Measurements from ENCODE around the gene HACD1. TPM values are rescaled to one million over a fixed set of nuclear protein-coding genes. Genes with fewer than 3 reads are reported as not detected.

The HACD1 gene
- total and polyA plus RNA-seq, 8 donors: 0.46 to 8.2 (median 3.7) TPM

- intact Hi-C loops (cut with DNase I): no loop called here
- H3K27me3 ChIP-seq: no peaks in the 10 kb centered on the region
- H3K36me3 ChIP-seq: no peaks in the 10 kb centered on the region
- peaks cover 0 to 12% (median 0%) of the 10 kb centered on the region in 3 donors for H3K4me1 ChIP-seq
- ATAC-seq: no peak
- no peak overlapping the region for H3K4me3 ChIP-seq
- H3K9me3 ChIP-seq: no peaks in the 10 kb centered on the region
- no peak for DNase-seq
- TF ChIP-seq, protein P1, sequence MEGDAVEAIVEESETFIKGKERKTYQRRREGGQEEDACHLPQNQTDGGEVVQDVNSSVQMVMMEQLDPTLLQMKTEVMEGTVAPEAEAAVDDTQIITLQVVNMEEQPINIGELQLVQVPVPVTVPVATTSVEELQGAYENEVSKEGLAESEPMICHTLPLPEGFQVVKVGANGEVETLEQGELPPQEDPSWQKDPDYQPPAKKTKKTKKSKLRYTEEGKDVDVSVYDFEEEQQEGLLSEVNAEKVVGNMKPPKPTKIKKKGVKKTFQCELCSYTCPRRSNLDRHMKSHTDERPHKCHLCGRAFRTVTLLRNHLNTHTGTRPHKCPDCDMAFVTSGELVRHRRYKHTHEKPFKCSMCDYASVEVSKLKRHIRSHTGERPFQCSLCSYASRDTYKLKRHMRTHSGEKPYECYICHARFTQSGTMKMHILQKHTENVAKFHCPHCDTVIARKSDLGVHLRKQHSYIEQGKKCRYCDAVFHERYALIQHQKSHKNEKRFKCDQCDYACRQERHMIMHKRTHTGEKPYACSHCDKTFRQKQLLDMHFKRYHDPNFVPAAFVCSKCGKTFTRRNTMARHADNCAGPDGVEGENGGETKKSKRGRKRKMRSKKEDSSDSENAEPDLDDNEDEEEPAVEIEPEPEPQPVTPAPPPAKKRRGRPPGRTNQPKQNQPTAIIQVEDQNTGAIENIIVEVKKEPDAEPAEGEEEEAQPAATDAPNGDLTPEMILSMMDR (IDR thresholded peaks at IDR 0.05): no peak
- 96 to 100% methylated on average over 3 of the region's 3 CpGs for WGBS, 2 donors
- FAIRE-seq: no peak
- H3K27ac ChIP-seq: no peak overlapping the region
These were observed 37.8 kb upstream of the HACD1 start for GRCh38 chr10:17655009-17655408.

DNA sequence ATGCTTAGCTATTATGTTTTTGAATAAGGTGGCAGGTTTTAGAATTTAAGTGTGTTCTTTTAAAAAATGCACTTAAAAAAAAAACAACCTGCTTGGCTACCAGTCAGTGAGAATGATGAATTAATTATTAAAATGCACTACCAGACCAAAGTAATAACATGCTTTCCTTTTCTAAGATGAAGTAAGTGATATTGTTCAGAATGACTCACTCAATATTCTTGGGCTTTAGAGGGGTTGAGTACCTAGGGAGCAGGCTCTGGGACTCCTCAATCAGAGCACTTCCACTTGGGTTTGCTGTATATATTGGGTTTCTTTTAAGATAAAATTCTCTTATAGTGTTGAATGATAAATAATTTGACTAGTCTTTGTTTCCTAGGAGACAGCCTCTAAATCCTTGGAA, 35.4 kb upstream of the HACD1 start:
- Histone ChIP-seq H3K27me3 (no peaks in the 10 kb centered on the region), H3K9me3 (no peaks in the 10 kb centered on the region), H3K36me3 (no peaks in the 10 kb centered on the region), H3K4me1 (peaks cover 0 to 10% (median 2%) of the 10 kb centered on the region in 3 donors), H3K27ac (no peak overlapping the region), H3K4me3 (no peak overlapping the region)
- intact Hi-C loops (cut with DNase I): no loop called here
- ATAC-seq (no peak), FAIRE-seq (no peak), DNase-seq (no peak)
- TF ChIP-seq, protein P1 (IDR thresholded peaks at IDR 0.05): no peak

DNA sequence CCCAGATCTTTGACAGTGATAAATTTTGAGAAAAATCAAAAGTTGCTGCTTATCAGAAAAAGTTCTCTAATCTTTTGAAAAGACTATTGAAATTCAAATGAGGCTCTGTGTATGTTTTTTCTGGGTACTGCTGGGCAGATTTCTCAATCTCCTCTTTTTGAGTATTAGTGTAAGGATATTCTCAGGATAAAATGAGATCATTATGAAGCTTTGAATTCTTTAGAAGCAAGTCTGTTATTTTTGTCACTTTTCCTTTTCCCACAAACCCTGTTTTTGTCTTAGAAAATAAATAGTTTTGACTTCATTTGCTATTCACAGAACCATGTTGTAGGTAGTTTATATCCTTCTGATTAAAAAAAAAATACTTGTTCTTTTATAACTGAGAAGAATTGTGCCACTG, 34.7 kb upstream of the HACD1 start:
- no peak for FAIRE-seq
- DNase-seq: no peak
- Histone ChIP-seq H3K27ac (no peak overlapping the region), H3K27me3 (no peaks in the 10 kb centered on the region), H3K9me3 (no peaks in the 10 kb centered on the region), H3K36me3 (no peaks in the 10 kb centered on the region), H3K4me3 (no peak overlapping the region), H3K4me1 (peaks cover 0 to 14% (median 5%) of the 10 kb centered on the region in 3 donors)
- TF ChIP-seq, protein P1 (IDR thresholded peaks at IDR 0.05): no peak
- no peak for ATAC-seq
- intact Hi-C loops (cut with DNase I): no loop called here

- TF ChIP-seq, protein P1 (IDR thresholded peaks at IDR 0.05): no peak
- ATAC-seq (no peak), DNase-seq (no peak), FAIRE-seq (no peak)
- intact Hi-C loops (cut with DNase I): no loop called here
- no peaks in the 10 kb centered on the region for H3K27me3 ChIP-seq
- no peak overlapping the region for H3K27ac ChIP-seq
- H3K36me3 ChIP-seq: no peaks in the 10 kb centered on the region
- 94% methylated on average over 8 of the region's 8 CpGs for WGBS, 2 donors
- no peaks in the 10 kb centered on the region for H3K9me3 ChIP-seq
- H3K4me3 ChIP-seq: no peak overlapping the region
- peaks cover under 1 to 24% (median 17%) of the 10 kb centered on the region in 3 donors for H3K4me1 ChIP-seq
These were observed 33.2 kb upstream of the HACD1 start for GRCh38 chr10:17650416-17650815.

GRCh38 chr10:17649836-17650235, 32.7 kb upstream of the HACD1 start:
- Histone ChIP-seq H3K27me3 (no peaks in the 10 kb centered on the region), H3K4me3 (no peak overlapping the region), H3K27ac (no peak overlapping the region), H3K9me3 (no peaks in the 10 kb centered on the region), H3K36me3 (no peaks in the 10 kb centered on the region), H3K4me1 (peaks cover 6 to 29% (median 21%) of the 10 kb centered on the region in 3 donors)
- TF ChIP-seq, protein P1 (IDR thresholded peaks at IDR 0.05): no peak
- FAIRE-seq: no peak
- 83 to 94% methylated on average over 2 of the region's 2 CpGs for WGBS, 2 donors
- DNase-seq: no peak
- ATAC-seq: no peak
- intact Hi-C loops (cut with DNase I): no loop called here

Measured in pancreas (tissue), 10 donors.